NCI-H2171 (cell line): ENCODE measurements around the gene GOLT1A.

Experiments used
- DNase-seq: peaks from one replicate; lab custom pipeline; 2025; lab: John Stamatoyannopoulos, UW

The GOLT1A gene

GRCh38 chr1:204213668-204214662 lies at the start of gene GOLT1A:
Gene GOLT1A (minus strand): TSS chr1:204213988. CDS start chr1:204213906, 82 bp downstream.
- DNase-seq, result peak; percentile 56

- no peak for DNase-seq
Observed at GRCh38 chr1:204263254-204263910, 49.6 kb upstream of the GOLT1A start.

GRCh38 chr1:204262506-204263253 lies 48.9 kb upstream of the GOLT1A start:
- DNase-seq, result no peak

- DNase-seq, result no peak
Observed at GRCh38 chr1:204261746-204262505, 48.1 kb upstream of the GOLT1A start.

- DNase-seq, result no peak
Observed at GRCh38 chr1:204261266-204261665, 47.5 kb upstream of the GOLT1A start.

GRCh38 chr1:204260601-204261197 lies 46.9 kb upstream of the GOLT1A start:
- DNase-seq, result no peak

GRCh38 chr1:204259782-204260181 lies 46.0 kb upstream of the GOLT1A start:
- DNase-seq, result no peak

GRCh38 chr1:204259196-204259595 lies 45.4 kb upstream of the GOLT1A start:
- DNase-seq, result no peak

GRCh38 chr1:204258213-204259115 lies 44.7 kb upstream of the GOLT1A start:
- DNase-seq, result no peak

- no peak for DNase-seq
Observed at GRCh38 chr1:204257446-204257845, 43.7 kb upstream of the GOLT1A start.

GRCh38 chr1:204256531-204256930 lies 42.7 kb upstream of the GOLT1A start:
- no peak for DNase-seq

- DNase-seq, result no peak
Observed at GRCh38 chr1:204255966-204256365, 42.2 kb upstream of the GOLT1A start.

- peak; percentile 31 for DNase-seq
Observed at GRCh38 chr1:204255225-204255624, 41.4 kb upstream of the GOLT1A start.

- DNase-seq, result no peak
Observed at GRCh38 chr1:204254031-204254661, 40.4 kb upstream of the GOLT1A start.

- no peak for DNase-seq
Observed at GRCh38 chr1:204251926-204252689, 38.3 kb upstream of the GOLT1A start.

- no peak for DNase-seq
Observed at GRCh38 chr1:204251286-204251685, 37.5 kb upstream of the GOLT1A start.

GRCh38 chr1:204250428-204251030 lies 36.7 kb upstream of the GOLT1A start:
- DNase-seq, result no peak

- no peak for DNase-seq
Observed at GRCh38 chr1:204249736-204250427, 36.1 kb upstream of the GOLT1A start.
